ENCODE measurements around the gene TRIO.

The TRIO gene

DNA sequence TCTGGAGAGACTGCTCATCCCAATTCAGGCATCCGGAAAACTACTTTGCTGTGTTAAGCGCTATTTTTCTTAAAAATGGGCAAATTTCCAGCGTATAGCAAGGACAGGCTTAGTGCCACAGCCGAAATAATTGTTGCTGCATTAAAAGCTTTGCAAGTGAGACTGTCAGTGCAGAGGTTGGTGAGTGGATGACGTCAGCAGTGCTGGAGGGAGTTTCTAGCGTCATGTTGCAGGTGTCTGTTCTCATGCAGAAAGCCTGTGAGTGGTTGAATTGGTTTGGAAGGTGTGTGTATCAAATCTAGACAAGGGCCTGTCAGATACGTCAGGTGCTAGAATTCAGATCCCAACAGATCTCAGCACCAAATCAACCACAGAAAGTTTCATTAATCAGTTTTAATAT is 204.4 kb downstream of the TRIO start:
- Histone ChIP-seq H3K4me2 (no peak overlapping the region), H4K20me1 (peaks cover 26 to 75% (median 60%) of the 10 kb centered on the region in 11 experiments), H3K27me3 (no peaks in the 10 kb centered on the region), H3K4me3 (no peak overlapping the region), H3K27ac (no peak overlapping the region), H3K4me1 (peaks cover 46 to 55% (median 50%) of the 10 kb centered on the region in 10 experiments), H3K36me3 (peaks cover 40 to 77% (median 57%) of the 10 kb centered on the region in 11 experiments), H3K9me3 (replicated peaks in 1 of 11) (no peaks in the 10 kb centered on the region), H3K9ac (no peak overlapping the region)
- no peak for TF ChIP-seq Cebpa-rat (IDR thresholded peaks at IDR 0.05)

DNA sequence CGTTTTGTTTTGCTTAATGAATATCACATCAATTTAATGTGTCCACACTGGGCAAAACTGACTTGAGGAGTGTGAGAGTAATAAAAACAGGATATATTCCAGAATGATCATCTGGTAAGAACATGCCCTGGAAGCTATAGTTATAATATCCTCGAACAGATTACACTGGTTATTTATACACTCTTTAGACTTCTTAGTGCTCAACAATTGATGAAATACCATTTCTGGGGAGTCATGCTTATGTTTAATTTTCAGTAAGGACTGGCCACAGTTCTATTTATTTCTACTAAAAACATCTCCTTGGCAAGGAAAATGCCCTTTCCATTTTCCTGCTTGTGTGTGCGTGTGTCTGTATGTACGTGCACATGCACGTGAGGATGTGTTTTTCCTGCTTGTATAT is 205.0 kb downstream of the TRIO start:
- H3K4me1 ChIP-seq: peaks cover 43 to 55% (median 48%) of the 10 kb centered on the region in 10 experiments
- H4K20me1 ChIP-seq: peaks cover 26 to 75% (median 57%) of the 10 kb centered on the region in 11 experiments
- no peak overlapping the region for H3K27ac ChIP-seq
- no peaks in the 10 kb centered on the region for H3K9me3 ChIP-seq (replicated peaks in 1 of 11)
- H3K4me3 ChIP-seq: no peak overlapping the region
- H3K9ac ChIP-seq: no peak overlapping the region
- no peaks in the 10 kb centered on the region for H3K27me3 ChIP-seq
- no peak for TF ChIP-seq Cebpa-rat (IDR thresholded peaks at IDR 0.05)
- H3K4me2 ChIP-seq: no peak overlapping the region
- H3K36me3 ChIP-seq: peaks cover 40 to 71% (median 56%) of the 10 kb centered on the region in 11 experiments

DNA sequence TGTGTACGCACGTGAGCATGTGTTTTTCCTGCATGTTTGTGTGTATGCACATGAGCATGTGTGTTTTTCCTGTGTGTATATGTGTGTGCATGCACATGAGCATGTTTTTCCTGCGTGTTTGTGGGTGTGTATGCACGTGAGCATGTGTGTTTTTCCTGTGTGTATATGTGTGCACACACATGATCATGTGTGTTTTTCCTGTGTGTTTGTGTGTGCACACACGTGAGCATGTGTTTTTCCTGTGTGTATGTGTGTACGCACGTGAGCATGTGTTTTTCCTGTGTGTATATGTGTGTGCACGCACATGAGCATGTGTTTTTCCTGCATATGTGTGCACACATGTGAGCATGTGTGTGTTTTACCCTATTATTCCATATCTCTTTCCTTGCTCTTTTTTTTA is 205.9 kb downstream of the TRIO start:
- Histone ChIP-seq H3K4me1 (peaks cover 39 to 55% (median 41%) of the 10 kb centered on the region in 10 experiments), H3K27ac (no peak overlapping the region), H3K9ac (no peak overlapping the region), H3K36me3 (peaks cover 40 to 71% (median 54%) of the 10 kb centered on the region in 11 experiments), H3K4me3 (no peak overlapping the region), H4K20me1 (peaks cover 26 to 75% (median 57%) of the 10 kb centered on the region in 11 experiments), H3K9me3 (replicated peaks in 1 of 11) (no peaks in the 10 kb centered on the region), H3K27me3 (no peaks in the 10 kb centered on the region), H3K4me2 (peak overlapping the region in 2 of 11 experiments; percentile 8 to 78; a peak in 1 of 22 replicates)
- no peak for TF ChIP-seq Cebpa-rat (IDR thresholded peaks at IDR 0.05)

DNA sequence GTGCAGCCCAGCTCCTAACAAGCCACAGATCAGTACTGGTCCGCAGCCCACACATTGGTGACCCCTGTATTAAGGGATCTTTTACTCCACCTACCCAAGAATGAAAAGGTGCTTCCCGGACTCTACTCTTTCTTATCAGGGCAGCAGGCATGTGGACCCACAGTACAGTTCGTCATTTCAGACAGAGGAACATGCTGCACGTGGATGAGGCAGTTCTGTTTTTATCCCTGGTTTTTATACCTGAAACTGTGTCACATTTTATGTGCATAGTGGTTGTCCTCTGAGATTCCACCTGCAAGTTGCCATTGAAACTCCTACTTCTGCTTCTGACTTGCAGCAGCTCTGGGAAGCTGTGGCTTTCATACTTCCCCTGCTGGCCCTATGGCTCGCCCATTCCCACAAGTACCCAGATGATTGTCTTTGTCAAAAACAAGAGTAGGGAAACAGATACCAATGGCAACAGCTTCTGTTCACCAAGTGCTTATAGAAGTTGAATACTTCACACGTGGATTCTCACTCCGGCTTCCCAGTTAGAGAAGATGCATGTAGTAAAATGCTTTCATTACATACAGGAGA is 208.0 kb downstream of the TRIO start:
- Histone ChIP-seq H3K27me3 (no peaks in the 10 kb centered on the region), H3K36me3 (peaks cover 28 to 64% (median 43%) of the 10 kb centered on the region in 11 experiments), H4K20me1 (peaks cover 26 to 88% (median 76%) of the 10 kb centered on the region in 11 experiments), H3K9me3 (replicated peaks in 1 of 11) (no peaks in the 10 kb centered on the region), H3K9ac (0 out of 22 replicates have a peak overlapping the region, but pooled peaks of 1 of the 11 experiments have one; percentile 24), H3K4me3 (no peak overlapping the region), H3K4me2 (peak overlapping the region; percentile 62 to 90 (median 78)), H3K4me1 (peaks cover 45 to 66% (median 53%) of the 10 kb centered on the region in 10 experiments), H3K27ac (peak overlapping the region in 5 of 11 experiments; percentile 2 to 53 (median 21); a peak in 4 of 22 replicates)
- no peak for TF ChIP-seq Cebpa-rat (IDR thresholded peaks at IDR 0.05)

- TF ChIP-seq Cebpa-rat (IDR thresholded peaks at IDR 0.05): no peak
- Histone ChIP-seq H3K27ac (peak overlapping the region in 6 of 11 experiments; percentile 2 to 53 (median 16); a peak in 4 of 22 replicates), H3K9ac (0 out of 22 replicates have a peak overlapping the region, but pooled peaks of 1 of the 11 experiments have one; percentile 24), H3K4me1 (peaks cover 54 to 75% (median 62%) of the 10 kb centered on the region in 10 experiments), H3K4me2 (peak overlapping the region; percentile 62 to 90 (median 78)), H3K36me3 (peaks cover 21 to 55% (median 36%) of the 10 kb centered on the region in 11 experiments; a peak in 19 of 22 replicates), H3K4me3 (no peak overlapping the region), H4K20me1 (peaks cover 35 to 97% (median 85%) of the 10 kb centered on the region in 11 experiments), H3K27me3 (no peaks in the 10 kb centered on the region), H3K9me3 (replicated peaks in 1 of 11) (no peaks in the 10 kb centered on the region)
Measured at GRCh38 chr5:14351845-14352712, 208.9 kb downstream of the TRIO start.

- peaks cover 66 to 93% (median 78%) of the 10 kb centered on the region in 10 experiments for H3K4me1 ChIP-seq
- TF ChIP-seq Cebpa-rat (IDR thresholded peaks at IDR 0.05): no peak
- no peak overlapping the region for H3K27ac ChIP-seq
- no peaks in the 10 kb centered on the region for H3K27me3 ChIP-seq
- no peaks in the 10 kb centered on the region for H3K9me3 ChIP-seq (replicated peaks in 1 of 11)
- H3K36me3 ChIP-seq: peaks cover 19 to 51% (median 34%) of the 10 kb centered on the region in 11 experiments; a peak in 21 of 22 replicates
- H3K4me3 ChIP-seq: no peak overlapping the region
- H3K9ac ChIP-seq: no peak overlapping the region
- H3K4me2 ChIP-seq: no peak overlapping the region
- peaks cover 46 to 99% (median 90%) of the 10 kb centered on the region in 11 experiments for H4K20me1 ChIP-seq
Measured at GRCh38 chr5:14353726-14354474, 210.8 kb downstream of the TRIO start.

DNA sequence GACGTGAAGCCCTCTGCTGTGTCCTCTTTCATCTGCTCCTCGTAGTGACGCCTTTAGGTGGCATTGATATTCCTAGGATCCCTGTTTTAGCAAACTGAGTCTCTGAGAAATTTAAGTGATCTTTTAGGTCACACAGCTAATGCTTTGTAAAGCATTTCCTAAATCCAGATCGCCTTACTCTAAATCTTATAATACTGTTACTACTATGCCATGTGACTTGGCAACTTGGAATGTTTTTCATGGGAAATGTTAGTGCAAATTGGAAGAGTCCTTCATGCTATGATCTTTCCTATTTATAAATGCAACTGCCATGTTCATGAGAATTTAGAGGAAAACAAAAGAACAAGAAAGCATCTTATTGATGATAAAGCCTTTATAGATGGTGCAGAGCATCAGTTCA is 212.2 kb downstream of the TRIO start:
- no peak for TF ChIP-seq Cebpa-rat (IDR thresholded peaks at IDR 0.05)

DNA sequence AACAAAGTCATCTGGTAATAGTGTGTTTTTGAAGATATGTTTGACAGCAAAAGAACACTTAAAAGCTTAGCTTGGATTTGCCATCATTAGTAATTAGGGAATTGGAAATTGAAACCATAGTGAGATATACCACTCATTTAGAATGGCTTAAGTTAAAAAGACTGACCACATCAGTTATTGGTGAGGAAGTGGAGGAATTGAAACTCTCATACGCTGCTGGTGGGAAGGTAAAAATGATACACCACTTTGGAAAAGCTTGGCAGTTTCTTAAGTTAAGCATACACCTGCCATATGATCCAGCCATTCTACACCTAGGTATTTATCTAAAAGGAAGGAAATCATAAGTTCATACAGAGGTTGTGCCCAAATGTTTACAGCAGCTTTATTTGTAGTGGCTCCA is 213.2 kb downstream of the TRIO start:
- Histone ChIP-seq H4K20me1 (peaks cover 35 to 94% (median 88%) of the 10 kb centered on the region in 11 experiments), H3K27me3 (no peaks in the 10 kb centered on the region), H3K27ac (no peak overlapping the region), H3K4me1 (peaks cover 48 to 76% (median 62%) of the 10 kb centered on the region in 10 experiments), H3K36me3 (peaks cover 43 to 66% (median 55%) of the 10 kb centered on the region in 11 experiments), H3K4me2 (peak overlapping the region; percentile 71 to 87 (median 79)), H3K9ac (no peak overlapping the region), H3K4me3 (no peak overlapping the region), H3K9me3 (replicated peaks in 1 of 11) (no peaks in the 10 kb centered on the region)
- TF ChIP-seq Cebpa-rat (IDR thresholded peaks at IDR 0.05): no peak

More for the DNA sequence above, 212.2 kb downstream of the TRIO start:
- Histone ChIP-seq H3K9ac (no peak overlapping the region), H3K4me3 (no peak overlapping the region), H3K4me2 (peak overlapping the region in 7 of 11 experiments; percentile 3 to 74 (median 13); a peak in 9 of 22 replicates), H3K27ac (no peak overlapping the region), H4K20me1 (peaks cover 44 to 99% (median 90%) of the 10 kb centered on the region in 11 experiments), H3K27me3 (no peaks in the 10 kb centered on the region), H3K4me1 (peaks cover 58 to 85% (median 71%) of the 10 kb centered on the region in 10 experiments), H3K9me3 (replicated peaks in 1 of 11) (no peaks in the 10 kb centered on the region), H3K36me3 (peaks cover 34 to 57% (median 46%) of the 10 kb centered on the region in 11 experiments)

Data from BLaER1 treated with 17β-estradiol and CSF1 and Interleukin-3, amounts not matched to agents 10 nM and 100 nM (cell line).